T-helper 2 cell treated with Interferon-gamma antibody and Interleukin-4, amounts not matched to agents 5 μg/mL and 100 μg/mL, for 36 hours (primary cell): Measurements from ENCODE around the gene KEL.

Source experiments
- DNase-seq: peaks from one replicate; pipeline ENCODE4 v3.0.0; 2021; ENCODE audit warnings: low spot score
- H3K27ac Mint-ChIP-seq: one replicate; pipeline ENCODE4 v1.8.0; 2021; ENCODE audit warnings: mild to moderate bottlenecking, mixed read lengths
- H3K27me3 Mint-ChIP-seq: one replicate; pipeline ENCODE4 v1.8.0; 2021; ENCODE audit warnings: low read depth, mixed read lengths
- H3K36me3 Mint-ChIP-seq: one replicate; pipeline ENCODE4 v1.8.0; 2021; ENCODE audit warnings: low read depth, mixed read lengths
- H3K4me1 Mint-ChIP-seq: one replicate; pipeline ENCODE4 v1.8.0; 2021; ENCODE audit warnings: low read depth, mixed read lengths
- H3K4me3 Mint-ChIP-seq: one replicate; pipeline ENCODE4 v1.8.0; 2022; ENCODE audit warnings: mild to moderate bottlenecking, moderate library complexity, mixed read lengths
- H3K9me3 Mint-ChIP-seq: one replicate; pipeline ENCODE4 v1.8.0; 2021; ENCODE audit warnings: mixed read lengths

KEL gene

GRCh38 chr7:142908921-142909890 lies 53.0 kb downstream of the KEL start:
- Mint-ChIP-seq H3K9me3 (no peaks in the 10 kb centered on the region), H3K27ac (no peak overlapping the region), H3K4me1 (no peaks in the 10 kb centered on the region), H3K27me3 (peaks cover 6% of the 10 kb centered on the region), H3K4me3 (no peak overlapping the region), H3K36me3 (no peaks in the 10 kb centered on the region)
- DNase-seq: no peak

- H3K27me3 Mint-ChIP-seq: peaks cover 6% of the 10 kb centered on the region
- H3K9me3 Mint-ChIP-seq: no peaks in the 10 kb centered on the region
- no peak overlapping the region for H3K4me3 Mint-ChIP-seq
- H3K36me3 Mint-ChIP-seq: no peaks in the 10 kb centered on the region
- no peaks in the 10 kb centered on the region for H3K4me1 Mint-ChIP-seq
- H3K27ac Mint-ChIP-seq: no peak overlapping the region
- no peak for DNase-seq
Measured at GRCh38 chr7:142908290-142908689, 53.9 kb downstream of the KEL start.

GRCh38 chr7:142906643-142907042 lies 55.5 kb downstream of the KEL start:
- Mint-ChIP-seq H3K27me3 (peaks cover 14% of the 10 kb centered on the region), H3K4me1 (no peaks in the 10 kb centered on the region), H3K9me3 (no peaks in the 10 kb centered on the region), H3K36me3 (no peaks in the 10 kb centered on the region), H3K27ac (no peak overlapping the region), H3K4me3 (no peak overlapping the region)
- no peak for DNase-seq

GRCh38 chr7:142905759-142906158 lies 56.4 kb downstream of the KEL start:
- no peak for DNase-seq
- no peaks in the 10 kb centered on the region for H3K4me1 Mint-ChIP-seq
- H3K27me3 Mint-ChIP-seq: peaks cover 14% of the 10 kb centered on the region
- H3K4me3 Mint-ChIP-seq: no peak overlapping the region
- H3K9me3 Mint-ChIP-seq: no peaks in the 10 kb centered on the region
- H3K27ac Mint-ChIP-seq: no peak overlapping the region
- no peaks in the 10 kb centered on the region for H3K36me3 Mint-ChIP-seq

GRCh38 chr7:142904128-142904527 lies 58.0 kb downstream of the KEL start:
- no peaks in the 10 kb centered on the region for H3K36me3 Mint-ChIP-seq
- no peaks in the 10 kb centered on the region for H3K9me3 Mint-ChIP-seq
- no peaks in the 10 kb centered on the region for H3K4me1 Mint-ChIP-seq
- no peak overlapping the region for H3K4me3 Mint-ChIP-seq
- no peak overlapping the region for H3K27ac Mint-ChIP-seq
- DNase-seq: no peak
- H3K27me3 Mint-ChIP-seq: peaks cover 15% of the 10 kb centered on the region

GRCh38 chr7:142901426-142902259 lies 60.5 kb downstream of the KEL start:
- no peak overlapping the region for H3K27ac Mint-ChIP-seq
- DNase-seq: no peak
- peaks cover 14% of the 10 kb centered on the region for H3K27me3 Mint-ChIP-seq

GRCh38 chr7:142899661-142900060 lies 62.5 kb downstream of the KEL start:
- Mint-ChIP-seq H3K9me3 (no peaks in the 10 kb centered on the region), H3K36me3 (no peaks in the 10 kb centered on the region), H3K4me1 (no peaks in the 10 kb centered on the region), H3K4me3 (no peak overlapping the region), H3K27ac (no peak overlapping the region), H3K27me3 (peaks cover 20% of the 10 kb centered on the region)
- no peak for DNase-seq

More at GRCh38 chr7:142901426-142902259, 60.5 kb downstream of the KEL start:
- no peak overlapping the region for H3K4me3 Mint-ChIP-seq
- no peaks in the 10 kb centered on the region for H3K9me3 Mint-ChIP-seq
- H3K36me3 Mint-ChIP-seq: no peaks in the 10 kb centered on the region
- no peaks in the 10 kb centered on the region for H3K4me1 Mint-ChIP-seq

GRCh38 chr7:142898377-142899170 lies 63.6 kb downstream of the KEL start:
- peaks cover 20% of the 10 kb centered on the region for H3K27me3 Mint-ChIP-seq
- H3K4me3 Mint-ChIP-seq: no peak overlapping the region
- no peak overlapping the region for H3K27ac Mint-ChIP-seq
- H3K4me1 Mint-ChIP-seq: no peaks in the 10 kb centered on the region
- H3K9me3 Mint-ChIP-seq: no peaks in the 10 kb centered on the region
- DNase-seq: no peak
- no peaks in the 10 kb centered on the region for H3K36me3 Mint-ChIP-seq

GRCh38 chr7:142897691-142898090 lies 64.5 kb downstream of the KEL start:
- Mint-ChIP-seq H3K27ac (no peak overlapping the region), H3K4me3 (no peak overlapping the region), H3K9me3 (no peaks in the 10 kb centered on the region), H3K36me3 (no peaks in the 10 kb centered on the region), H3K4me1 (no peaks in the 10 kb centered on the region), H3K27me3 (peaks cover 17% of the 10 kb centered on the region)
- DNase-seq: no peak

GRCh38 chr7:142896741-142897379 lies 65.3 kb downstream of the KEL start:
- Mint-ChIP-seq H3K9me3 (no peaks in the 10 kb centered on the region), H3K27ac (no peak overlapping the region), H3K4me1 (no peaks in the 10 kb centered on the region), H3K36me3 (no peaks in the 10 kb centered on the region), H3K27me3 (peaks cover 12% of the 10 kb centered on the region), H3K4me3 (no peak overlapping the region)
- DNase-seq: no peak

GRCh38 chr7:142896151-142896550 lies 66.0 kb downstream of the KEL start:
- Mint-ChIP-seq H3K4me1 (no peaks in the 10 kb centered on the region), H3K4me3 (no peak overlapping the region), H3K27me3 (peaks cover 12% of the 10 kb centered on the region), H3K9me3 (no peaks in the 10 kb centered on the region), H3K27ac (no peak overlapping the region), H3K36me3 (no peaks in the 10 kb centered on the region)
- DNase-seq: no peak

GRCh38 chr7:142894985-142895593 lies 67.1 kb downstream of the KEL start:
- no peak overlapping the region for H3K27ac Mint-ChIP-seq
- no peak for DNase-seq
- no peak overlapping the region for H3K4me3 Mint-ChIP-seq
- H3K27me3 Mint-ChIP-seq: peaks cover 12% of the 10 kb centered on the region
- H3K36me3 Mint-ChIP-seq: no peaks in the 10 kb centered on the region
- no peaks in the 10 kb centered on the region for H3K9me3 Mint-ChIP-seq
- H3K4me1 Mint-ChIP-seq: no peaks in the 10 kb centered on the region
